ENCODE data around the gene OSBPL6. TPM values are rescaled to one million over a fixed set of nuclear protein-coding genes. Genes with fewer than 3 reads are reported as not detected.
A peak's percentile ranks its signal among the peaks of the same experiment; 100 is the strongest.

Gene OSBPL6
- total and polyA plus RNA-seq, 2 of the 13 experiments (the other 11 are each of a cell fraction or from before 2014, with no cell fraction given): 0.03 to 0.11 TPM

DNA sequence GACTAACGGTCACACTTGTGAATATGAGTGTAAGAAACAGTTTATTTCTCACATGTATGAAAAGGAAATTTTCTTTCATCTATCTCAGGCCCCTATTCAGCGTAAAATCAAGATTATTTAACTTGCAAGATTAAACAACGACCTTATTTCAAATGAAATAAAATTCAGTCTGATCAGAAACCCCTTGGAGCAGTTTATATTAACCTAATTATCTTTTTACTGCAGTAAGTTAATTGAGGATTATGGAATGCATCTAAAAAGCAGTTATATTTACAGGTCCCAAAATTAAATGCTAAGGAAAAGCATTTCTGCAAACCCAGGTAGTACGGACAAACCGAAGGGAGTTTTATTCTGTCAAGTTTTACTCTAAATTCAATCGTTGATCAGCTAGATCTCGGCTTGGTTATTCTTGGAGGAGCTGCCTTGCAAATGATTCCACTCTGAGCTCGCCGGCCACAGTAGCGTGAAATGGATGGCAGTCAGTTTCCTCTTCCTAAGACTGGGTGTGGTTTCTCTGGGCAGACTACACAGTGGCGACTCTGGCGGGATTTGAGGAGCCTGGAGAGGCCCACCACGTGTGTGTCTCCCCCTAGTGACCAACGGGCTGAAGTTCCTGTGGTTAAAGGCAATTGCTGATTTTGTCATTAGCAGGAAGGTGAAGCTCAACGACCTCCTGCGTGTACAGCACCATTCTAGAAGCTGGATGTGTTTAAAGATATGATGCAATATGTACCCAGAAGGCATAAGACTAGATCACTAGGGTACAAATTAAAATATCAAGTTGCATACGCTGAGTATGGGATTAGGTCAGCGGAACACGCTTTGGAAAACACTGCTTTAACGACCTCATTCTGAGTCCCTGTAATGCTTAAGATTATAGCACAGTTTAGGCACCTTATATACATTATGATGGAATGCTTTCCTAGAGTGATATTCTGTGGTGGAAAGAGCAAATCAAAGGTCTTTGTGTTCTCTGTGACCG lies 220.2 kb downstream of the OSBPL6 start (continued):
- TF ChIP-seq, protein P1, sequence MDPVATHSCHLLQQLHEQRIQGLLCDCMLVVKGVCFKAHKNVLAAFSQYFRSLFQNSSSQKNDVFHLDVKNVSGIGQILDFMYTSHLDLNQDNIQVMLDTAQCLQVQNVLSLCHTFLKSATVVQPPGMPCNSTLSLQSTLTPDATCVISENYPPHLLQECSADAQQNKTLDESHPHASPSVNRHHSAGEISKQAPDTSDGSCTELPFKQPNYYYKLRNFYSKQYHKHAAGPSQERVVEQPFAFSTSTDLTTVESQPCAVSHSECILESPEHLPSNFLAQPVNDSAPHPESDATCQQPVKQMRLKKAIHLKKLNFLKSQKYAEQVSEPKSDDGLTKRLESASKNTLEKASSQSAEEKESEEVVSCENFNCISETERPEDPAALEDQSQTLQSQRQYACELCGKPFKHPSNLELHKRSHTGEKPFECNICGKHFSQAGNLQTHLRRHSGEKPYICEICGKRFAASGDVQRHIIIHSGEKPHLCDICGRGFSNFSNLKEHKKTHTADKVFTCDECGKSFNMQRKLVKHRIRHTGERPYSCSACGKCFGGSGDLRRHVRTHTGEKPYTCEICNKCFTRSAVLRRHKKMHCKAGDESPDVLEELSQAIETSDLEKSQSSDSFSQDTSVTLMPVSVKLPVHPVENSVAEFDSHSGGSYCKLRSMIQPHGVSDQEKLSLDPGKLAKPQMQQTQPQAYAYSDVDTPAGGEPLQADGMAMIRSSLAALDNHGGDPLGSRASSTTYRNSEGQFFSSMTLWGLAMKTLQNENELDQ (CRISPR knock-in tag; IDR thresholded peaks at IDR 0.05; ENCODE audit: borderline replicate concordance): 0 out of 2 replicates have a peak, but pooled peaks have one; percentile 35
- TF ChIP-seq, protein P2, sequence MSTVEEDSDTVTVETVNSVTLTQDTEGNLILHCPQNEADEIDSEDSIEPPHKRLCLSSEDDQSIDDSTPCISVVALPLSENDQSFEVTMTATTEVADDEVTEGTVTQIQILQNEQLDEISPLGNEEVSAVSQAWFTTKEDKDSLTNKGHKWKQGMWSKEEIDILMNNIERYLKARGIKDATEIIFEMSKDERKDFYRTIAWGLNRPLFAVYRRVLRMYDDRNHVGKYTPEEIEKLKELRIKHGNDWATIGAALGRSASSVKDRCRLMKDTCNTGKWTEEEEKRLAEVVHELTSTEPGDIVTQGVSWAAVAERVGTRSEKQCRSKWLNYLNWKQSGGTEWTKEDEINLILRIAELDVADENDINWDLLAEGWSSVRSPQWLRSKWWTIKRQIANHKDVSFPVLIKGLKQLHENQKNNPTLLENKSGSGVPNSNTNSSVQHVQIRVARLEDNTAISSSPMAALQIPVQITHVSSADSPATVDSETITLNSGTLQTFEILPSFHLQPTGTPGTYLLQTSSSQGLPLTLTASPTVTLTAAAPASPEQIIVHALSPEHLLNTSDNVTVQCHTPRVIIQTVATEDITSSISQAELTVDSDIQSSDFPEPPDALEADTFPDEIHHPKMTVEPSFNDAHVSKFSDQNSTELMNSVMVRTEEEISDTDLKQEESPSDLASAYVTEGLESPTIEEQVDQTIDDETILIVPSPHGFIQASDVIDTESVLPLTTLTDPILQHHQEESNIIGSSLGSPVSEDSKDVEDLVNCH (CRISPR knock-in tag; IDR thresholded peaks at IDR 0.05): no peak
- no peak for TF ChIP-seq ZNF747 (CRISPR knock-in tag; IDR thresholded peaks at IDR 0.05; ENCODE audit: borderline replicate concordance)
- TF ChIP-seq, protein P3, sequence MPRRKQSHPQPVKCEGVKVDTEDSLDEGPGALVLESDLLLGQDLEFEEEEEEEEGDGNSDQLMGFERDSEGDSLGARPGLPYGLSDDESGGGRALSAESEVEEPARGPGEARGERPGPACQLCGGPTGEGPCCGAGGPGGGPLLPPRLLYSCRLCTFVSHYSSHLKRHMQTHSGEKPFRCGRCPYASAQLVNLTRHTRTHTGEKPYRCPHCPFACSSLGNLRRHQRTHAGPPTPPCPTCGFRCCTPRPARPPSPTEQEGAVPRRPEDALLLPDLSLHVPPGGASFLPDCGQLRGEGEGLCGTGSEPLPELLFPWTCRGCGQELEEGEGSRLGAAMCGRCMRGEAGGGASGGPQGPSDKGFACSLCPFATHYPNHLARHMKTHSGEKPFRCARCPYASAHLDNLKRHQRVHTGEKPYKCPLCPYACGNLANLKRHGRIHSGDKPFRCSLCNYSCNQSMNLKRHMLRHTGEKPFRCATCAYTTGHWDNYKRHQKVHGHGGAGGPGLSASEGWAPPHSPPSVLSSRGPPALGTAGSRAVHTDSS (CRISPR knock-in tag; conservative IDR thresholded peaks at IDR 0.05): no peak
- TF ChIP-seq ZFP90 (CRISPR knock-in tag; IDR thresholded peaks at IDR 0.05; ENCODE audit: borderline replicate concordance): no peak
- TF ChIP-seq JUNB (CRISPR knock-in tag; IDR thresholded peaks at IDR 0.05; ENCODE audit: borderline replicate concordance): no peak
- TF ChIP-seq EP300 (IDR thresholded peaks at IDR 0.05; ENCODE audit: low read depth in 2 of 2, low read length in 2 of 2): no peak; a peak in 1 of 4 replicates
- no peak for TF ChIP-seq EP300 (CRISPR knock-in tag; IDR thresholded peaks at IDR 0.05; ENCODE audit: borderline replicate concordance)
- TF ChIP-seq SYNCRIP (IDR thresholded peaks at IDR 0.05; ENCODE audit: insufficient read depth, low read depth, low read length): no peak
- TF ChIP-seq ZBTB1 (CRISPR knock-in tag; IDR thresholded peaks at IDR 0.05; ENCODE audit: borderline replicate concordance): no peak
- no peak for TF ChIP-seq ZNF552 (CRISPR knock-in tag; IDR thresholded peaks at IDR 0.05; ENCODE audit: borderline replicate concordance)
- TF ChIP-seq, protein P4, sequence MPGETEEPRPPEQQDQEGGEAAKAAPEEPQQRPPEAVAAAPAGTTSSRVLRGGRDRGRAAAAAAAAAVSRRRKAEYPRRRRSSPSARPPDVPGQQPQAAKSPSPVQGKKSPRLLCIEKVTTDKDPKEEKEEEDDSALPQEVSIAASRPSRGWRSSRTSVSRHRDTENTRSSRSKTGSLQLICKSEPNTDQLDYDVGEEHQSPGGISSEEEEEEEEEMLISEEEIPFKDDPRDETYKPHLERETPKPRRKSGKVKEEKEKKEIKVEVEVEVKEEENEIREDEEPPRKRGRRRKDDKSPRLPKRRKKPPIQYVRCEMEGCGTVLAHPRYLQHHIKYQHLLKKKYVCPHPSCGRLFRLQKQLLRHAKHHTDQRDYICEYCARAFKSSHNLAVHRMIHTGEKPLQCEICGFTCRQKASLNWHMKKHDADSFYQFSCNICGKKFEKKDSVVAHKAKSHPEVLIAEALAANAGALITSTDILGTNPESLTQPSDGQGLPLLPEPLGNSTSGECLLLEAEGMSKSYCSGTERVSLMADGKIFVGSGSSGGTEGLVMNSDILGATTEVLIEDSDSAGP (CRISPR knock-in tag; IDR thresholded peaks at IDR 0.05; ENCODE audit: borderline replicate concordance): no peak
- no peak for TF ChIP-seq ZNF207 (IDR thresholded peaks at IDR 0.05; ENCODE audit: borderline replicate concordance)
- no peak for TF ChIP-seq SRSF4 (IDR thresholded peaks at IDR 0.05; ENCODE audit: low read depth, low read length, poor library complexity, severe bottlenecking)
- TF ChIP-seq, protein P5, sequence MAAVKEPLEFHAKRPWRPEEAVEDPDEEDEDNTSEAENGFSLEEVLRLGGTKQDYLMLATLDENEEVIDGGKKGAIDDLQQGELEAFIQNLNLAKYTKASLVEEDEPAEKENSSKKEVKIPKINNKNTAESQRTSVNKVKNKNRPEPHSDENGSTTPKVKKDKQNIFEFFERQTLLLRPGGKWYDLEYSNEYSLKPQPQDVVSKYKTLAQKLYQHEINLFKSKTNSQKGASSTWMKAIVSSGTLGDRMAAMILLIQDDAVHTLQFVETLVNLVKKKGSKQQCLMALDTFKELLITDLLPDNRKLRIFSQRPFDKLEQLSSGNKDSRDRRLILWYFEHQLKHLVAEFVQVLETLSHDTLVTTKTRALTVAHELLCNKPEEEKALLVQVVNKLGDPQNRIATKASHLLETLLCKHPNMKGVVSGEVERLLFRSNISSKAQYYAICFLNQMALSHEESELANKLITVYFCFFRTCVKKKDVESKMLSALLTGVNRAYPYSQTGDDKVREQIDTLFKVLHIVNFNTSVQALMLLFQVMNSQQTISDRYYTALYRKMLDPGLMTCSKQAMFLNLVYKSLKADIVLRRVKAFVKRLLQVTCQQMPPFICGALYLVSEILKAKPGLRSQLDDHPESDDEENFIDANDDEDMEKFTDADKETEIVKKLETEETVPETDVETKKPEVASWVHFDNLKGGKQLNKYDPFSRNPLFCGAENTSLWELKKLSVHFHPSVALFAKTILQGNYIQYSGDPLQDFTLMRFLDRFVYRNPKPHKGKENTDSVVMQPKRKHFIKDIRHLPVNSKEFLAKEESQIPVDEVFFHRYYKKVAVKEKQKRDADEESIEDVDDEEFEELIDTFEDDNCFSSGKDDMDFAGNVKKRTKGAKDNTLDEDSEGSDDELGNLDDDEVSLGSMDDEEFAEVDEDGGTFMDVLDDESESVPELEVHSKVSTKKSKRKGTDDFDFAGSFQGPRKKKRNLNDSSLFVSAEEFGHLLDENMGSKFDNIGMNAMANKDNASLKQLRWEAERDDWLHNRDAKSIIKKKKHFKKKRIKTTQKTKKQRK (IDR thresholded peaks at IDR 0.05; ENCODE audit: low read length): no peak
